ENCODE measurements around the gene TBC1D23.
A peak's percentile ranks its signal among the peaks of the same experiment; 100 is the strongest.

The TBC1D23 gene

DNA sequence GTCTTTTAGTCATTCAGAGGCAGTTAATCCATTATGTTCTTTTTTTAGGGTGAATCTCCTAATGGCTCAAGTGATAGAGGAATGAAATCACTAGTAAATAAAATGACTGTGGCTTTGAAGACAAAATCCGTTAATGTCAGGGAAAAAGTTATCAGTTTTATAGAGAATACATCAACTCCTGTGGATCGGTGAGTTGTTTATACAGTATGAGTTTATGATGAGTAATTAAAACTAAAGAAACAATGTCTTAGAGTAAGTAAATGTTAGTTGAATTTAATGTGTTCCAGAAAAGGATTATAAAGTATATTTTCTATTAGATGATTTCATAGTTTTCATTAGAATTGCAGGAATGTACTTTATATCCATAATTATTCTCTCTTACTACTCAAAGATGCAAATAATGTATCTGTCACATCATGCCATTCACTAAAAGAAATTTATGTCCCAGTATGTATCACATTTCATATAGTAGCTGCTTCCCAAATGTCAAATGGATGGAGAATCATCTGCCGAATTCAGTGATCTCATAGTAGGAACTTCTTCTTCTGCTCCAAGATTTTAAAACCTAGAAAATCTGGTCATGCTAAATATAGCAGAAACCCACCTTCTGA, 49.7 kb downstream of the TBC1D23 start:
- in situ Hi-C loops (cut with HindIII; ENCODE audit: low sequenced_read_pairs): no loop called here
- TF ChIP-seq, protein P1, sequence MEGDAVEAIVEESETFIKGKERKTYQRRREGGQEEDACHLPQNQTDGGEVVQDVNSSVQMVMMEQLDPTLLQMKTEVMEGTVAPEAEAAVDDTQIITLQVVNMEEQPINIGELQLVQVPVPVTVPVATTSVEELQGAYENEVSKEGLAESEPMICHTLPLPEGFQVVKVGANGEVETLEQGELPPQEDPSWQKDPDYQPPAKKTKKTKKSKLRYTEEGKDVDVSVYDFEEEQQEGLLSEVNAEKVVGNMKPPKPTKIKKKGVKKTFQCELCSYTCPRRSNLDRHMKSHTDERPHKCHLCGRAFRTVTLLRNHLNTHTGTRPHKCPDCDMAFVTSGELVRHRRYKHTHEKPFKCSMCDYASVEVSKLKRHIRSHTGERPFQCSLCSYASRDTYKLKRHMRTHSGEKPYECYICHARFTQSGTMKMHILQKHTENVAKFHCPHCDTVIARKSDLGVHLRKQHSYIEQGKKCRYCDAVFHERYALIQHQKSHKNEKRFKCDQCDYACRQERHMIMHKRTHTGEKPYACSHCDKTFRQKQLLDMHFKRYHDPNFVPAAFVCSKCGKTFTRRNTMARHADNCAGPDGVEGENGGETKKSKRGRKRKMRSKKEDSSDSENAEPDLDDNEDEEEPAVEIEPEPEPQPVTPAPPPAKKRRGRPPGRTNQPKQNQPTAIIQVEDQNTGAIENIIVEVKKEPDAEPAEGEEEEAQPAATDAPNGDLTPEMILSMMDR (IDR thresholded peaks at IDR 0.05; ENCODE audit: low read depth, low read length): no peak
- H3K4me3 ChIP-seq (ENCODE audit: low read depth, low read length): no peak overlapping the region
- DNase-seq (ENCODE audit: low read depth, low spot score): no peak

DNA sequence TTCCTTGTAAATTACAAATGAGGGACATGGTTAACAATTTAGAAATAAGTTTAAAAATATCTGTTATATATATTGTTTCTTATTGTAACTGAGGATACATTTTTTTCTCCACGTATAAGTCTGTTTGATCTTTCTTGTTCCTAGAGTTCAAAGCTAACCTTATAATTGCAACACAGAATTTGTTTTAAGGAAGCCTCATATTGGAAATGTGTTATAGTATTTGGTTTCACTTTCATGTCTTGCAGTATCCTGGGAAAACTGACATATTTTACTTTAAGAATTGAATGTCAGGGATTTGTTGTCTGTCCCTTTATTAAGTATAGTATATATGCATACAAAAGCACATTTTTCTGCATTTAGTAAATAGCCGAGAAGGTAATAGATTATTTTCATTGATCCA, 50.2 kb downstream of the TBC1D23 start:
- DNase-seq (ENCODE audit: low read depth, low spot score): no peak
- no peak overlapping the region for H3K4me3 ChIP-seq (ENCODE audit: low read depth, low read length)
- TF ChIP-seq, protein P1 (IDR thresholded peaks at IDR 0.05; ENCODE audit: low read depth, low read length): no peak
- in situ Hi-C loops (cut with HindIII; ENCODE audit: low sequenced_read_pairs): no loop called here

DNA sequence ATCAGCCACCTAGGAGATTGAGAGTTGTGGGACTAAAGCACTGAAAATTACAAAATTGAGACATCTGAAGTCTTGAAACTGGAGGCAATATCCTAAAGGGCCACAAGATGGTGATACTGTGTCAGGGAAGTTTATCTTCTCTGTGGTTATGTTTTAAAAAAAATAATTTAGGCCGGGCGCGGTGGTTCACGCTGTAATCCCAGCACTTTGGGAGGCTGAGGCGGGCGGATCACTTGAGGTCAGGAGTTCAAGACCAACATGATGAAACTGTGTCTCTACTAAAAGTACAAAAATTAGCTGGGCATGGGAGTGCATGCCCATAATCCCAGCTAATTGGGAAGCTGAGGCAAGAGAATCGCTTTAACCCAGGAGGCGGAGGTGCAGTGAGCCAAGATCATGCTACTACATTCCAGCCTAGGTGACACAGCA, 55.9 kb downstream of the TBC1D23 start:
- H3K4me3 ChIP-seq (ENCODE audit: low read depth, low read length): no peak overlapping the region
- TF ChIP-seq, protein P1 (IDR thresholded peaks at IDR 0.05; ENCODE audit: low read depth, low read length): peak; percentile 68
- in situ Hi-C loops (cut with HindIII; ENCODE audit: low sequenced_read_pairs): no loop called here
- DNase-seq (ENCODE audit: low read depth, low spot score): peak; percentile 68

DNA sequence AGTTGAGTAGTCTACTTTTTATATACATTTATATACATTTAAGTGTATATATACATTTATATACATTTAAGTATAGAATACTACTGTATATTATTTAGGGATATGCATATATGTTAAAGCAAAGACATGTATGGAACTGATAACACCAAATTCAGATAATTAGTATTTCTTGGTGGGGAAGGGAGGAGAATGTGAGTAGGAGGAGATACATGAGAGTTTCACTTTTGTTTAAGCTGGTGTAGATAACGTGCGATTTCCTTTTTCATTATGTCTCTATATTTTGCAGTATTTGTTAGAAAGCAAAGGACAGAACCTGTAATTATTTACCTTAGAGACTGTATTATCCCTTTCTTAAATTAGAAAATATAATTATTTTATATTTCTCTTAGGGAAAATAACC, 57.1 kb downstream of the TBC1D23 start:
- DNase-seq (ENCODE audit: low read depth, low spot score): no peak
- TF ChIP-seq, protein P1 (IDR thresholded peaks at IDR 0.05; ENCODE audit: low read depth, low read length): no peak
- in situ Hi-C loops (cut with HindIII; ENCODE audit: low sequenced_read_pairs): no loop called here
- no peak overlapping the region for H3K4me3 ChIP-seq (ENCODE audit: low read depth, low read length)

DNA sequence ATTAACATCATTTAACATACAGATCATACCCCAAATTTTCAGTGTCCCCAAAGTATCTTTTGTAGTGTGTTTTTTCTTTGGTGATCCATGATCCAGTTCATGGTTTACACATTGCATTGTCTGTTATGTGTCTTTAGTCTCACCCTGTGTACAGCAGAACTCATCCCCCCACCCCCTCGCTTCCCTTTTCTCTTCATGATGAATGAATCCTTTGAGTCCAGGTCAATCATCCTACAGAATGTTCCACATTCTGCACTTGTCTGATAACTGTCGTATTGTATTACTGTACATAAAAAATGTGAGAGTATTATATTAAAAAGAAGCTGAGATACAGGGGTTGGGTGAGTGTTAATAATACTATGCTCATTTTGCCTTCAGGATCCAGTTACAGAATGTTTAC, 59.2 kb downstream of the TBC1D23 start:
- H3K4me3 ChIP-seq (ENCODE audit: low read depth, low read length): no peak overlapping the region
- in situ Hi-C loops (cut with HindIII; ENCODE audit: low sequenced_read_pairs): no loop called here
- no peak for DNase-seq (ENCODE audit: low read depth, low spot score)
- TF ChIP-seq, protein P1 (IDR thresholded peaks at IDR 0.05; ENCODE audit: low read depth, low read length): no peak

DNA sequence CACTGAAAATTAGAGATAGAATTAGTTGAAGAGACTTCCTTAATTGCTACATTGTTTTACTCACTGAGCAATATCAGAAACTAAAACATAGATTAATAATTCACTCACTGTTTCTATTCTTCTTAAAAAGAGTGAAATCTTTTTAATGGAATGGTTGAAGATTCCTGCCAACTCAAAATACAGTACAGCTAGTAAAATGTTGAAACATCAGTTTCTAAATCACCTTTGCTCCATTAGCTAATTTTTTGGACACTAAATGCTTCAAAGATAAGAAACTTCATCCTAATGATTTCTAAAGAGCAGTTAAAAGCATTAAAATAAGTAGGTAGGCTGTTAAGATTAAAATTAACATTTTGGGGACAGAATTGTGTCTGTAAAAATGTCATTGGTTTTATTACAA, 63.3 kb downstream of the TBC1D23 start:
- TF ChIP-seq, protein P1 (IDR thresholded peaks at IDR 0.05; ENCODE audit: low read depth, low read length): no peak
- in situ Hi-C loops (cut with HindIII; ENCODE audit: low sequenced_read_pairs): no loop called here
- no peak for DNase-seq (ENCODE audit: low read depth, low spot score)
- no peak overlapping the region for H3K4me3 ChIP-seq (ENCODE audit: low read depth, low read length)

Data from astrocyte of the spinal cord (primary cell).